Measurements from ENCODE around the gene NIT1.

NIT1 gene

DNA sequence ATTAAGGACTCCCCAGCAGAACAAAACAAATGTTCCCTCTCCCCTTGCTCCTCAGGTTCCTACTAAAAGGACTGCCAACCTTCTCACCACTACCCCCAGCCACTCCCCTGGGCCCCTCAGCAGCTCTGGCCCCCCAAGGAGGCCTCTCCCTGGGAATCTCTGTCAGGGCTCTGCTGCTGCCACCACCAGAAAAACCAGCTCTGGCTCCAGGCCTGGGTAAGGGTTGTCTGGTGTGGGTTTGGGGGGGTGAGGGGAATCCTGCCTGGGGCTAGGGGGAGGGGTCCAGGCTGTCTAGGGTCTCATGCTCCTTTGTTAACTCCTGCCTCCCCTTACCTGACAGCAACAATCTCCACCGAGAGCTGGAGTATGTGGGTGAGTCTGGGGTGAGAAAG lies 33.3 kb upstream of the NIT1 start:
- no peak for DNase-seq

DNA sequence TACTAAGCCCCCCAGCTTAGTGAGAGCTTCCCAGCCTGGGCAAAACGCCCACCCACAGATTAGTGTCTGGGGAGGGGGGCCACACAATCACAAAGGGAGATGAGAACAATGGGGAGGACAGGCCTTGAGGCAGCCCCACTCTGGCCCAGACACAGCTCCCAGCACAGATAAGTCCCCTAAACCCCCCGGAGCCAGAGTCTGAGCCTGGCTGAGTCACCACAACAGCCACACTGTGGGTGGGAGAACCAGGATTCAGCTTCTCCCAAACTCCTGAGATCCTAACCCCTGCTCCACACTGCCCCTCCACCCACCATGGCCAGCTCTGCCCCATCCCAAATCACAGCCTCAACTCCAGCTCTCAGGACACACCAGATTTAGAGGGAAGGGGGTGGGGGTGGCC lies 32.7 kb upstream of the NIT1 start:
- no peak for DNase-seq

DNA sequence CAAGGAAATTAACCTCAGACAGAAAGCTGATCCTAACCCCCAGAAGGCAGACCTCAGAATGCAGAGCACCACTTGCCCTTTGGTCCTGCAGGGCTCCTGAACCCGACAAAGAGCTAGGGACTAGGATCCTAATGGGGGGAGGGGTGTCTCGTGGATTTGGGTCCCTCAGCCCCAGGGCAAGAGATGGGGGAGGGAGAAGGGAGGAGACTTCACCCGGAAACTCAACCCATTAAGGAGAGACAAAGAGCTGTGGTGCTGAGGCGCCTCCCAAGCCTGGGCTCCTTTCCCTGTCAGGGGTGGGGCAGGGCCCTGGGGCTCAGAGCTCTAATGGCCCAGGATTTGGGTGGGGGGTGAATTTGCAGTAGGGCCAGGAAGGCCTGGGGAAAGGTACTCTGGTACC lies 31.4 kb upstream of the NIT1 start:
- DNase-seq = no peak

DNA sequence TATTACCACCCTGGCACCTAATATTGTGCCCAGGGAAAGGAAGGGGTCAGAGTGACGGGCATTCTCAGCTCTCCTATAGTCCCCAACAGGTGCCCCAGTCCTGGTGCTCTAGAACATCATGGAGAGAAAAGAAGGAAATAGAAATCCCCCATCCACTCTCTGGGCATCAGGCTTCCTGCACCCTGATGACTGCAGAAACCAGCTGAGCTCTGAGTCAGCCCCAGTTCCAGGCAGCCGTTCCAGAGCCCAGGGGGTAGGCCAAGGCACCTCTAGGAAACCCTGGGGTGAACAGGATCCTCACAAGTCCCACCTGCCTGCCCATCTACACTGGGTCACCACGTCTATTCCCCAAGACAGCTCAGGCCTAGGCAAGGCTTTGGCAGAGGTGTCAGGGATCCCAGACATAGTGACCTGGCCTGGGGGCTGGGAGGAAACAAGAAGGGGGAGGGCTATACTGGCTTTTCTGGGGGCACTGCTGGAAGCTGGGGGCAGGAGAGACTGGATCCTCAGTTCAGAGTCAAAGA lies 29.3 kb upstream of the NIT1 start:
- no peak for DNase-seq

DNA sequence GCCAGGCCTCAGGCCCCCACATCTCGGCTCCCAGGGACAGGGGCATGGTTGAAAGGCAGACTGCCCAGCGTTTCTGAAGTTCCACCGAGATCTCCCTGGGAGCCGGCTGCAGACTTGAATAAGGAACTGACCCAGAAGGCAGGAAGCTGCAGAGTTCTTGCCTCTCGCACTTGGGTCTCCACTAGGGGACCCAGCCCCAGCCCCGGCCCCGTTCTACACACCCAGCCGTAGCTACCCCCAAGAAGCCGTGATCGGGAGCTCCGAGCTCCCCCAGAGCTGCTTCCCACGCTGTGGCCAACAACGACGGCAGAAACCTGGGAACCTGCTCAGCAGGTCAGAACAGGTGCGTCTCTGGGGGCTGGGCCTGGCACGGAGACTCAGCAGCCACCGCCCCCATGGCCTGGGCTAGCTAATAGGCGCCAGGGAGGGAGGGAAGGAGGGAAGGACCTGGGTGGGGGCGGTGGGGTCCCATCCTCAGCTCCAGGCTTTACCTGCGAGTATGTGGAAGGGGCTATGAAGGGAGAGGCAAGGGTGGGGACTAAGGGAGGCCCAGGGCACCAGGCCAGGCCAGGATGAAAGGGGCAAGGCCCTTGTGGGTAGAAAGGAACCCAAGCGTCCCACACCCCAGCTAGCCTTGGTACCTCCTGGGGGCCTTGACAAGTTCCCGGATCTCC lies 28.5 kb upstream of the NIT1 start, which contains the start of gene NECTIN4:
Gene NECTIN4, minus strand, starts transcription at position 308 of the 674 bp plus-strand sequence. Its CDS starts 262 bp downstream, at position 46.
- DNase-seq = no peak

DNA sequence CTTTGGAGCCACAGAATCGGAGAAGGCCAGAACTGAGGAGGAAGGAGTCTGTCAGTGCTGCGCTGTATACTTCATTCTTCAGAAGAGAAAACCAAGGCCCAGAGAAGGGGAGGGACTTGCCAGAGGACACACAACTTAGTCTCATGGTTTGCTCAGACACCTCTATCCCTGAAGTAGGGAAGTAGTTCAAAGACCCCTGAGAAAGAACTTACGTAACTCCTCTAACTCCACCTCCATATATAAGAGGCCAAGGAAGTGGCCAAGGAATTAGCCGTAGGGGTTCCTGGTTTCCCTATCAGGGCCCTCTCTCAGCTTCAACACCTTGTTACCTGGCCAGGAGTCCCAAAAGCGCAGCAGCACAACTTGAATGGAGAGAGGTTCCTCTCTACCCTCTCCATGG lies 28.0 kb upstream of the NIT1 start:
- DNase-seq = no peak

DNA sequence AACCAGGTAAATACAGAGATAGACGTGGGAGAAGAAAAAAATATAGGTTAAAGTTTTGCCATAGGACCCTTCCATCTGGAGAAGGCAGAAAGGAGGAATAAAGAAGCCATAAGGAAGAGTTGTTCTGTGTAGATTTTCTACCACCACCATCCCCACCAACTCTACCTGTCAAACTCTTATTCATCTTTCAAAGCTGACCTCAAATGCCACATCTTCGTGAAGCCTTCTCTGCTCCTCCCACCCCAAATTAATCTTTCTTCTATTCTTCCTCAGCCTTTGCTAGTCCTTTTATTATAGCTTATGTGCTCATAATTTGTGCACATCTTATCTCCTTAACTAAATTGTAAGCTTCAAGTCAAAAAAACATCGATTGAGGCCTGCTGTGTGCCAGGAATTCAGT lies 27.3 kb upstream of the NIT1 start:
- no peak for DNase-seq

DNA sequence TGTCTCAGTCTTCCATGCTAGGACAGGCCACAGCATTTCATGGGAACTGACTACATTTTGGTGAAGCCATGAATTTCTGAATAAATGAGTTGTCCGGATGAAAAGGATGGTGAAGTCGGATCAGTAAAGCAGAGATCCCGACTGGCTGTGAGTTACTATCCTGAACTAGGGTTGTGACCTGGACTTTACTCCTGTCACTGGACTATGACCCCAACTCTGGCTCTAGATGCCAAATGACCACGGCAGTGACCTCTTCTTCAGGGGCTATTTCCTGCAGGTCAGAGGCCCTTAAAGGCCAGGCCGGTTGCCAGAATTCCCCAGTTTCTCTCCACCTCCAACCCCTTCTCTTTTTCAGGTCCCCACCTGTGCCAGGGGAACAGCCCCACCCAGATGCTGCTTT lies 26.8 kb upstream of the NIT1 start:
- DNase-seq = no peak

DNA sequence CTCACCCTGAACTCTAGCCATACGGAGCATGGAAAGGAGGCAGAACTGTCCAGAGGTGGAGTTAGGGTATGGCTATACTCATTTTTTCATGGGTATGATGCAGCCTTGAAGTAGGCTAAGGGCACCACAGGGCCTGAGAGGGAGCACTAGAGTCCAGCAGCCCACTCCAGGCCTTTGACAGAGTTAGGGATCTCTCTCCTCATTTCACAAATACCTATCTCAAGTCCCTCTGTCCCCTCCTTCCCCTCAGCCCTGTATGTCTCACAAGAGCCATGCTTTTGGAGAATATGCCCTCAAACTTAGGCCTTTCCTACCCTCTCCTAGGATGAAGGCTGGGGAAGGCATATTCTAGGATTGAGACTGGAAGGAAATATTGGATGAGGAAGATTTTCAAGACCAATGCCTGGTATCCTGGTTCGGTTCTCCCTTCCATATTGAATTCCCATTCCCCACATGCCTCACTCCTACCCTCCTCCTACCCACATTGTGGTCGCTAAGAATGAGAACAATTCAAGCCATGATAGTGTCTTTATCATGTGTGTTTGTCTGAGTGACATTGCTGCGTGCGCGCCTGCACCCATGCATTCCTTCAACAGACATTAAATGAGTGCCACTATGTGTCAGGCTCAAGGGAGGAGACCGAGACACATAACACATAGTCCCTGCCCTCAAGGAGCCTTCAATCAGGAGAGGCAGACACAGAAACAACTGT lies 26.0 kb upstream of the NIT1 start:
- no peak for DNase-seq

DNA sequence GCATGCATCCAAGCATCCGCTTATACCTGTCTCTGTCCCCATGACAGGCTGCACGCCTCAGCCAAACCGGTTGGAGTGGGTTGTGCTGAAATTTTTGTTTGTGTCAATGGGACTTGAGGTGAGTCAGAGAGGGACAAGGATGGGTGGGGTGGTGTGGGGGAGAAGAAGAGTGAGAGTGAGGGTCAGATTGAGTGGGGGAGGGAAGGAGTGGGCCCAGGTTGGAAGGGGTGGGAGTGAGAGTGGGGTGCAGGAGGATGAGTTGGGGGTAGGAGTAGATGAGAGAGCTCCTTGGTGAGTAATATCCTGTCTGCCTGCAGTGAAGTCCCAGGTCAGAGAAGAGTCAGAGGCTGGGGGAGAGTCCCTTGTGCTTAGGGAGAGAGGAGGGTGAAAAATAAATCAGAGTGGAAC lies 25.3 kb upstream of the NIT1 start:
- no peak for DNase-seq

DNA sequence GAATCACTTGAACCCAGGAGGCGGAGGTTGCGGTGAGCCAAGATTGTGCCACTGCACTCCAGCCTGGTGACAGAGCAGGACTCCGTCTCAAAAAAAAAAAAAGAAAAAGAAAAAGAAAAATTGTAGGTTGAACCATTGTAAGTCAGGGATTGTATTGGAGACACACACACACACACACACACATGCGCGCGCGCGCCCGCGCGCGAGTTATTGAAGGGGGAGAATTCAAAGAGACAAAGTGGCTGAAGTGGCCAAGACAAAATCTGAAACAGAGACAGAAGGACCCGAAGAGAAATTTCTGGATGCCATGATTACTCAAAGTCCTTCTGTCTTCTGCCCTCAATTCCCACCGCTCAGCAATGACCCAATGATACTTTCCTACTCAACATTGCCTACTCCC lies 23.4 kb upstream of the NIT1 start:
- DNase-seq = no peak

DNA sequence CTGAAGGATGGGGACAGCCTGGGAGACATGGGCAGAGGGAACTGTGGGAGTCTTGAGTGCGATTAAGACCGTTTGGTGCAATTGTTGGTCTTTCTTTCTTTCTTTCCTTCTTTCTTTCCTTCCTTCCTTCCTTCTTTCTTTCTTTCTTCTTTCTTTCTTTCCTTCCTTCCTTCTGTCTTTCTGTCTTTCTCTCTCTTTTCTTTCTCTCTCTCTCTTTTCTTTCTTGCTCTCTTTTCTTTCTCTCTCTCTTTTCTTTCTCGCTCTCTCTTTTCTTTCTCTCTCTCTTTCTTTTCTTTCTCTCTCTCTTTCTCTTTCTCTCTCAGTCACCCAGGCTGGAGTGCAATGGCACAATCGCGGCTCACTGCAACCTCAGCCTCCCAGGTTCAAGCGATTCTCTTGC lies 22.7 kb upstream of the NIT1 start:
- no peak for DNase-seq

DNA sequence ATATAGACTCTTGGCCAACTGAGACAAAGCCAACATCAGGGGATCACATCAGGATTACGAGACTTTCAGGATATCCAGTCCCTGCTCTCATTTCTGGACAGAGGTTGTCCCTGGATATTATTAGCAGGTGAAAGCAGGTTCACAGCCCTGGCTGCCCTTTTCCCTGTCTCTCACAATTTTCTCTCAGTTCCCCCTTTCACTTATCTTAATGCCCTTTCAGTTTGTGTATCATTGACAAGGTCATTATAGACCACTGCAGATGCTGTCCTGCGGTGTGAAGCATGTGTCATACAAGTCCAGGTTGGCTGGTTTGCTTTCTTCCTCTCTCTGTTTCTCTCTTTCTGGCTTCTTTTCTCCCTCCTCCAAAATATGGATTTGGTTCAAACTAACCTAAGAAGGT lies 21.9 kb upstream of the NIT1 start:
- DNase-seq = no peak

DNA sequence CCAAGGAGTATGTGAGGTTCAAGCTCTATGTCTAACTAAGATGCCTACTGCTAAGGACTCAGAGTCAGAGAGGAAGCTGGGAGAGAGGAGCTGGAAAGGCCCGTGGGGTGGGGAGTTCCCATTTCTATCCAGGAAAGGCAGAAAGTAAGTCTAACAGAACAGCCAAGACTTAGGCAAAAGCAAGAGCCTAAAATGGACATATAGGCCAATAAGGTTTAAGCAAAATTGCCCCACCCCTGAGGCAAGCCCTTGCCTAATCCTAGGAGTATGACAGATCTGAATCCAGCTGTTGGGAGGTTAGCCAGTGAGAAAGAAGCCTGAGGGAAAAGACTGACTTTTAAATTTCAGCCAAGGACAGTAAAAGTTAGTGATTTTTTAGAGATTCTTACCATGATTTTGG lies 21.4 kb upstream of the NIT1 start:
- no peak for DNase-seq

DNA sequence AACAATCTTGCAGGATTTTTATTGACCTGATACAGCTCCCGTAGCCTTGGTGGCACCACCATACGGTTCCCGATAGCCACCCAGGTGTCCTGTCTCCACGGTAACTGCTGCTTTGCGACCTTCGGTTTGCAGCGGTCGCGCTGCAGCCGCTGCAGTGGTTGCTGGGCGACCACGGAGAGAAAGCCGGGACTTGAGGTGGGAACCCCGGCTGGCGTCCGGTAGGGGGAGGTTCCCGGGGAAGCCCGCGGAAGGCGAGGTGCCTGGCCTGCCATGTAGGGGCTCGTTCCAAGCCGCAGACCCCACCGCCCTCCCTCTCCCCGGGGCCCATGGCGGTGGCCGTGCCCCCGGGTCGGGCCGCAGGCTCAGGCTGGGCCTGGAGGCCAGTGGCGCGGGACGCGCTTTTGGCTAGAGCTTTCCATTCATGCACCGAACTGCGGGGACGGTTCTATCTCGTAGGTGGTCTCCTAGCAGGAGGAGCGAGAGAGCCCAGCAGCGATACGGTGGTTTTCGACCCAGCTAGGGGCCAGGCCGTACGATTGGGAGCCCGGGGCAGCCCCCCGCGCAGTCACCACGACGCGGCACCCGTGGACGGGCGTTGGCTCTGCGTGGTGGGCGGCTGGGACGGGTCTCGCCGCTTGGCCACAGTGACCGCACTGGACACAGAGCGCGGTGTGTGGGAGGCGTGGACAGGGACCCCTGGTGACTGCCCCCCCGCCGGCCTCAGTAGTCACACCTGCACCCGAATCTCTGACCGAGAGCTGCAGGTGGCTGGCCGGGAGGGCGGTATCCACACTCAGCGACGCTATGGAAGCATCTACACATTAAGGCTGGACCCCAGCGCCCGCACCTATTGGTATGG lies 19.5 kb upstream of the NIT1 start, which contains the start of gene KLHDC9:
Gene KLHDC9, plus strand, starts transcription at position 152 of the 859 bp plus-strand sequence. Its CDS starts 175 bp downstream, at position 327.
- peak; percentile 38 for DNase-seq

DNA sequence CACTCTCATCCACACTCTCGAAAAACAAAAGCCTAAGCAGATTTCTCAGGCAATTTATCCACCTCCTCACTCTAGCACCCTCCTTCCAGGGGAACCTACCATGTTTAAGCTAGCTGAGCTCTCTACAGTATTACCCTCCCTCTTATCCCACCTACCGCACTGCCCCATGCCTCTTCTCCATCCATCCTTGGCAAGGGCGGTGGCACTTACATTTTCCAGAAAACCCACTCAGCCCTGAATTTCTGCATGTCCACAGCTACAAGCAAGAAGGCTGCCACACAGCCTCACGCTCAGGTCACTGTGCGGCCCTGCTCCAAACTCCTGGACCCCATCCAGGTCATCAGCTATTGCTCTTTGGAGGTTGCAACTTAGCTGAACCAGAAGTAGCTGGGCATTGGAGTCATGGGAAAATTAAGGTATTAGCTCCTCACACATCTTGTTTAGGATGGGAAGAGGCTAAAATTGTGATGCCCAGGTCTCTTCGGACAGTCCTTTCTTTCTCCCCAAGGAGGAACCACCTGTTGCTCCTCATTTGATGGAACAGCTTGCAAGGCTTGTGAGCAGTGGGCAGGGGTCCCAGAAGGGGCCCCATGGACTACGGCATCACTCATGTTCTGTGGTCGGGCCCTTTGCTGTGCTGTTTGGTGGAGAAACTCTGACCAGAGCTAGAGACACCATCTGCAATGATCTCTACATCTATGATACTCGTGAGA lies 18.7 kb upstream of the NIT1 start:
- DNase-seq = no peak

DNA sequence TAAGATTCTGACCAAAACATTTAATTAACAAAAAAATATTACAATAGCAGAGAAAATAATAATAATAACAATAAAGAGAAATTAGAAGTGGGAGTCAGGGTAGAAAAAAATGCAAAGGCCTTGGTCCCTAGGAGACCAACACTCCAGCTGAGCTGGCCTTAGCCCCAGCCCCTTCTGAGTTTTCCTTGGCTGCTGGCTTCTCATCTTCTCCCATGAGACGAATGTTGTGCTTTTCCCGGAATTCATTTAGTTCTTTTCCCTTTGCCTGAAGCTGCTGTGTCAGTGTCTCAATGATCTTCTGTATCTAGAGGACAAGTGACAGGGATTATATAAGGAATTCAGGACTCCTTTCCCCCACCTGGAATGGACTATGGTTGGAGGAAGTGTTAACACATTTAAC lies 17.3 kb upstream of the NIT1 start:
- no peak for DNase-seq

DNA sequence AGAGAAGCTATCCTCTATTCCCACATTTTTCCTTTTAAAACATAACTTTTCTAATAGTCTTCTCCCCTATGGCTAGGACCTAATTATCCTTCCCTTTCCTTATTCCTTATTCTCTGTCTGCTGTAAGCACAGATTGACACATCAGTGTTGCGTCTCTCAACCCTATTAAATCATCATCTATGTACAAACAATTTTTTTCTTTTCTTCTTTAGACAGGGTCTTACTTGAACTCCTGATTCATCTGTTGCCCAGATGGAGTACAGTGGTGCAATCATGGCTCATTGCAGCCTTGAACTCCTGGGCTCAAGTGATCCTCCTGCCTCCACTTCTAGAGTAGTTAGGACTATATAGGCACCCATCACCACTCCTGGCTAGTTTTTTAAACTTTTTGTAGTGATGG lies 11.5 kb upstream of the NIT1 start:
- DNase-seq = no peak

DNA sequence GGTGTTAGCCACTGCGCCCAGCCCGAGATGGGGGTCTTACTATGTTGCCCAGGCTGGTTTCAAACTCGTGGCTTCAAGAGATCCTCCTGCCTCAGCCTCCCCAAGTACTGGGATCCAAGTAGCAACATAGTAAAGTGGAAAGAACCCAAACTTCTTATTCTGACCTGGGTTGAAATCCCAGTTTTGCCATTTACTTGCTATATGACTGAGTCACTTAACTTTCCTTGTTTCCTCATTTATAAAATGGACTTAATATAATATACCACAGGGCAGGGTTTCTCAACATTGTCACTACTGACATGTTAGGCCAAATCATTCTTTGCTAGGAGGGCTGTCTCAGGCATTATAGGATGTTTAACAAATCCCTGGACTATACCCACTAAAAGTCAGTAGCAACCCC lies 6.8 kb upstream of the NIT1 start:
- no peak for DNase-seq

DNA sequence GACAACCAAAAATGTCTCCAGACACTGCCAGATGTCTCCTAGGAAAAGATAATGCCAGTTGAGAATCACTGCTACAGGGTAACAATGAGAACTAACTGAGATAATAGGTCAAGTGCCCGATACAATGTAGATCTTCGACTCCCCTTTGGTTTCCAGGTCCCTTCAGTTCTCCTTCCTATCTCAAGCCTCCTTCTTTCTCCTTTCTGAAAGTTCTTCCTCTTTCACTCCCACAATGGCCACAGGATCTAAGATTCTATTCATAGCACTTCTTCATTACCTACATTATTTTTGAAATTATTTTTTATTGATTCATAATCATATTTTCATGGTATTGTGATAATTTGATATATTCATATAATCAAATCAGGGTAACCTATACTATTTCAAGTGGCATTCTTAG lies 6.4 kb upstream of the NIT1 start:
- DNase-seq = no peak

DNA sequence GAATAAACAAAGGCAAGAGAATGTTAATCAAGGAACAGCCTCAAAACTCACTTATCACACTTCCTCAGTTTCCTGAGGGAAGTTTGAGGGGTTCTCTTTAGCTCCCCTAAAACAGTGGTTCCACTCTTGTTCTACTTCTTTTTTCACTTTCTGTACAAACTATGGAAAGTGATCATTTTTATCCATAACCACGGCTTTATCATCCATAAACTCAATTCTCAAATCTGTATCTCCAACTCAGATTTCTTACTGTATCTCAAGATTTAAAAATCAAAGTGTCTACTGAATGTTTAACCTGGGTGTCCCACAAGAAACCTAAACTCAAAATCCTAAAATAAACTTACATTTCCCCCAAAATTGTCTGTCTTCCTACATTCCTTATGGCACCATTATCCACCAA lies 4.0 kb upstream of the NIT1 start:
- DNase-seq = no peak

DNA sequence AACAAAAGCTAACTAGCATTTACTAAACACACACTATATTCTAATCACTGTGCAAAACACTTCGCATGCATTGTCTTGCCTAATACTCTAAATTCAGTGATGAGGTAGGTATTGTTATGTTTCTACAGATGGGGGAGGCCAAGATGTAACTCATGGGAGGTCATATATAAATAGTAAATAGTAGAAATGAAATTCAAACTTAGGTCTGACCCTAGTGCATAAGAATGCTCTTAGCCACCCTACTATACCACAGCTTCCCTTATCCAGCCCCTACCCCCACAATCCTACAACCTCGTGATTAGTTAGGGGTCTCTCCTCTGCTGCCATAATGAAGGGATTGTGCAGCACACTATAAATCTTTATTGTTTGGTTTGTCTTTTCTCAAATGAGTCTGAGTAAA lies 3.3 kb upstream of the NIT1 start:
- no peak for DNase-seq
